Right kidney (tissue), 9 donors: ENCODE data around the gene RIPOR3.
A peak's percentile ranks its signal among the peaks of the same experiment; 100 is the strongest.

Source experiments
- DNase-seq: peaks from one replicate; pipeline ENCODE4 v3.0.0-alpha.2; 2016
- long read RNA-seq, 8 donors: transcript quantifications; one replicate each; lab custom pipeline, GENCODE V29; 2026

RIPOR3 gene
- long read RNA-seq, donor 1 = 0 reads
- long read RNA-seq, donor 2 = 0 reads
- long read RNA-seq, donor 3 = 0 reads
- long read RNA-seq, donor 4 = 0 reads
- long read RNA-seq, donor 5 = 0 reads
- long read RNA-seq, donor 6 = 0 reads
- long read RNA-seq, donor 7 = 0 reads
- long read RNA-seq, donor 8 = 0 reads

GRCh38 chr20:50690650-50691572 is at the start of gene RIPOR3:
Gene RIPOR3 (minus strand): TSS chr20:50691542. CDS start chr20:50691128, 414 bp downstream.
- peak; percentile 64 for DNase-seq

- DNase-seq = no peak
These were observed 46.0 kb upstream of the RIPOR3 start for GRCh38 chr20:50737352-50737751.

GRCh38 chr20:50735813-50736212 is 44.5 kb upstream of the RIPOR3 start:
- DNase-seq = no peak

GRCh38 chr20:50734730-50735679 is 43.7 kb upstream of the RIPOR3 start:
- no peak for DNase-seq

- no peak for DNase-seq
These were observed 42.5 kb upstream of the RIPOR3 start for GRCh38 chr20:50733644-50734349.

GRCh38 chr20:50731930-50732690 is 40.8 kb upstream of the RIPOR3 start:
- peak; percentile 61 for DNase-seq

GRCh38 chr20:50731055-50731929 is 40.0 kb upstream of the RIPOR3 start, which contains the start of gene PARD6B:
Gene PARD6B (plus strand): TSS chr20:50731580. CDS start chr20:50731787, 207 bp downstream.
- DNase-seq = peak; percentile 98

GRCh38 chr20:50730765-50731054 is 39.4 kb upstream of the RIPOR3 start:
- DNase-seq = no peak

GRCh38 chr20:50729901-50730764 is 38.8 kb upstream of the RIPOR3 start:
- DNase-seq = no peak

GRCh38 chr20:50728981-50729874 is 37.9 kb upstream of the RIPOR3 start:
- peak; percentile 26 for DNase-seq

- no peak for DNase-seq
These were observed 37.2 kb upstream of the RIPOR3 start for GRCh38 chr20:50728486-50728980.

GRCh38 chr20:50727792-50728485 is 36.6 kb upstream of the RIPOR3 start:
- peak; percentile 45 for DNase-seq

GRCh38 chr20:50726955-50727791 is 35.8 kb upstream of the RIPOR3 start:
- DNase-seq = no peak

GRCh38 chr20:50725724-50726005 is 34.3 kb upstream of the RIPOR3 start:
- DNase-seq = no peak

GRCh38 chr20:50724851-50725723 is 33.7 kb upstream of the RIPOR3 start:
- peak; percentile 72 for DNase-seq
